DOHH2 (cell line): ENCODE data around the gene CD247.

ENCODE experiments used
- H3F3A ChIP-seq: fragments of 200-600 bp; sonication (generic), shearing (Covaris generic); 2 replicates; pipeline ENCODE4 v1.6.0; 2016; ENCODE audit warnings: antibody characterized with exemption, mild to moderate bottlenecking; ENCODE audit not compliant: control insufficient read depth, insufficient read depth
- H3K27ac ChIP-seq: fragments of 200-600 bp; sonication (generic); 2 replicates; pipeline ENCODE4 v1.5.1; 2014; ENCODE audit warnings: low read depth, mild to moderate bottlenecking, low read length, moderate library complexity
- H3K27me3 ChIP-seq: fragments of 200-600 bp; sonication (generic); 2 replicates; pipeline ENCODE4 v1.6.1; 2014; ENCODE audit warnings: mild to moderate bottlenecking, low read length, mixed read lengths; ENCODE audit not compliant: control insufficient read depth
- H3K36me3 ChIP-seq: fragments of 200-600 bp; sonication (generic); 2 replicates; pipeline ENCODE4 v1.6.1; 2014; ENCODE audit warnings: mild to moderate bottlenecking, low read length, moderate library complexity, mixed read lengths; ENCODE audit not compliant: control insufficient read depth
- H3K4me1 ChIP-seq: fragments of 200-600 bp; sonication (generic); 2 replicates; pipeline ENCODE4 v1.6.1; 2014; ENCODE audit warnings: mild to moderate bottlenecking, low read length, mixed read lengths; ENCODE audit not compliant: control insufficient read depth
- H3K4me2 ChIP-seq: fragments of 200-600 bp; sonication (generic); 2 replicates; pipeline ENCODE4 v1.6.0; 2014; ENCODE audit warnings: mild to moderate bottlenecking, low read length, moderate library complexity
- H3K4me3 ChIP-seq: fragments of 200-600 bp; sonication (generic); 2 replicates; pipeline ENCODE4 v1.5.1; 2014; ENCODE audit warnings: mild to moderate bottlenecking, low read length, mixed read lengths
- H3K79me2 ChIP-seq: fragments of 200-600 bp; sonication (generic); 2 replicates; pipeline ENCODE4 v1.6.1; 2014; ENCODE audit warnings: mild to moderate bottlenecking, low read length, mixed read lengths; ENCODE audit not compliant: control insufficient read depth
- H3K9me2 ChIP-seq: fragments of 200-600 bp; sonication (generic); replicated peaks from 2 replicates; pipeline ENCODE4 v1.6.1; 2014; ENCODE audit warnings: mild to moderate bottlenecking, low read length, mixed read lengths; ENCODE audit not compliant: control insufficient read depth
- H3K9me3 ChIP-seq: fragments of 200-600 bp; sonication (generic); 2 replicates; pipeline ENCODE4 v1.6.1; 2014; ENCODE audit warnings: antibody characterized with exemption, low read length, mixed read lengths; ENCODE audit not compliant: control insufficient read depth, insufficient read depth
- H4K20me1 ChIP-seq: fragments of 200-600 bp; sonication (generic); 2 replicates; pipeline ENCODE4 v1.6.0; 2014; ENCODE audit warnings: low read depth, mild to moderate bottlenecking, antibody characterized with exemption, low read length, moderate library complexity; ENCODE audit not compliant: control insufficient read depth, insufficient read depth
- CTCF ChIP-seq: fragments of 200-600 bp; sonication (generic); IDR thresholded peaks from one replicate; pipeline ENCODE4 v1.5.1; 2014; ENCODE audit warnings: antibody characterized with exemption, mild to moderate bottlenecking, low read depth, low read length; ENCODE audit not compliant: poor library complexity, severe bottlenecking
- EZH2phosphoT487 ChIP-seq: fragments of 200-600 bp; sonication (generic); IDR thresholded peaks from 2 replicates; pipeline ENCODE4 v1.6.1; 2017; ENCODE audit warnings: borderline replicate concordance, mild to moderate bottlenecking, antibody characterized with exemption, low read length, moderate library complexity, mixed read lengths

CD247 gene

GRCh38 chr1:167493372-167493771 lies 25.0 kb downstream of the CD247 start:
- H3K9me2 ChIP-seq: no peaks in the 10 kb centered on the region
- H3K4me3 ChIP-seq: no peak overlapping the region
- no peaks in the 10 kb centered on the region for H3K36me3 ChIP-seq
- no peaks in the 10 kb centered on the region for H4K20me1 ChIP-seq
- H3K27me3 ChIP-seq: no peaks in the 10 kb centered on the region
- no peak for TF ChIP-seq CTCF
- TF ChIP-seq EZH2phosphoT487: no peak
- no peak overlapping the region for H3K4me2 ChIP-seq
- H3F3A ChIP-seq: no peaks in the 10 kb centered on the region
- peaks cover 4% of the 10 kb centered on the region for H3K4me1 ChIP-seq
- no peaks in the 10 kb centered on the region for H3K9me3 ChIP-seq
- H3K27ac ChIP-seq: no peak overlapping the region
- H3K79me2 ChIP-seq: no peaks in the 10 kb centered on the region

GRCh38 chr1:167492481-167492910 lies 25.8 kb downstream of the CD247 start:
- no peaks in the 10 kb centered on the region for H3K27me3 ChIP-seq
- no peaks in the 10 kb centered on the region for H3K9me2 ChIP-seq
- TF ChIP-seq CTCF: no peak
- TF ChIP-seq EZH2phosphoT487: no peak
- no peaks in the 10 kb centered on the region for H3F3A ChIP-seq
- H3K27ac ChIP-seq: no peak overlapping the region
- no peaks in the 10 kb centered on the region for H4K20me1 ChIP-seq
- no peaks in the 10 kb centered on the region for H3K79me2 ChIP-seq
- H3K36me3 ChIP-seq: no peaks in the 10 kb centered on the region
- no peaks in the 10 kb centered on the region for H3K4me1 ChIP-seq
- no peak overlapping the region for H3K4me2 ChIP-seq
- H3K9me3 ChIP-seq: no peaks in the 10 kb centered on the region
- no peak overlapping the region for H3K4me3 ChIP-seq

- H3K9me2 ChIP-seq: no peaks in the 10 kb centered on the region
- no peaks in the 10 kb centered on the region for H3K27me3 ChIP-seq
- no peaks in the 10 kb centered on the region for H3K4me1 ChIP-seq
- H3K4me2 ChIP-seq: no peak overlapping the region
- H3K27ac ChIP-seq: no peak overlapping the region
- H3K9me3 ChIP-seq: no peaks in the 10 kb centered on the region
- no peaks in the 10 kb centered on the region for H3F3A ChIP-seq
- H3K36me3 ChIP-seq: no peaks in the 10 kb centered on the region
- H3K79me2 ChIP-seq: no peaks in the 10 kb centered on the region
- H3K4me3 ChIP-seq: no peak overlapping the region
- TF ChIP-seq EZH2phosphoT487: no peak
- no peak for TF ChIP-seq CTCF
- H4K20me1 ChIP-seq: no peaks in the 10 kb centered on the region
Observed at GRCh38 chr1:167491586-167492461, 26.5 kb downstream of the CD247 start.
